Muscle of back (tissue), 10 donors: ENCODE results near the gene GAL3ST3. TPM values are rescaled to one million over a fixed set of nuclear protein-coding genes. Genes with fewer than 3 reads are reported as not detected.

ENCODE experiments used
- polyA plus RNA-seq, 10 donors: library from polyadenylated mRNA; unstranded; fragments of 120-200 nt; gene quantifications; one replicate each; pipeline ENCODE4 v1.2.1, GENCODE V29; 2013; ENCODE audit not compliant: insufficient read length in 10 of 10

Gene GAL3ST3
- polyA plus RNA-seq, 10 donors, result 0.22 to 1.1 (median 0.57) TPM

Other genes with a start within 250 kb of the GAL3ST3 start
- 1 to 10 TPM in 9 of 10 donors, under 1 TPM in 1; 0.64 to 2.3 (median 1.6) TPM for gene SNX32, start 215.2 kb downstream of the GAL3ST3 start, polyA plus RNA-seq
- gene CFL1, start 191.0 kb downstream of the GAL3ST3 start, polyA plus RNA-seq, result 100 to 1,000 TPM; 475 to 750 (median 627) TPM
- 10 to 100 TPM; 31.7 to 60.8 (median 41.9) TPM for gene MUS81, start 188.7 kb downstream of the GAL3ST3 start, polyA plus RNA-seq
- 100 to 1,000 TPM in 5 of 10 donors, 10 to 100 TPM in 5; 83.5 to 137 (median 101) TPM for gene EFEMP2, start 176.4 kb downstream of the GAL3ST3 start, polyA plus RNA-seq
- 1 to 10 TPM in 4 of 10 donors, under 1 TPM in 5, not detected in 1; 0.69 to 2.9 (median 0.98) TPM for gene CTSW, start 169.3 kb downstream of the GAL3ST3 start, polyA plus RNA-seq
- gene FIBP, start 160.7 kb downstream of the GAL3ST3 start, polyA plus RNA-seq, result 10 to 100 TPM; 57.3 to 68.8 (median 61.7) TPM
- 10 to 100 TPM in 8 of 10 donors, 1 to 10 TPM in 2; 9.2 to 24.8 (median 12.6) TPM for gene CCDC85B, start 158.5 kb downstream of the GAL3ST3 start, polyA plus RNA-seq
- under 1 TPM in 6 of 10 donors, not detected in 4; 0.22 to 0.64 (median 0.29) TPM for gene FOSL1, start 148.8 kb downstream of the GAL3ST3 start, polyA plus RNA-seq
- gene C11orf68, start 130.1 kb downstream of the GAL3ST3 start, polyA plus RNA-seq, result 10 to 100 TPM; 27.2 to 39.2 (median 32.0) TPM
- gene DRAP1, start 129.7 kb downstream of the GAL3ST3 start, polyA plus RNA-seq, result 100 to 1,000 TPM in 2 of 10 donors, 10 to 100 TPM in 8; 46.8 to 108 (median 66.1) TPM
- under 1 TPM in 2 of 10 donors, not detected in 8; 0.25 to 0.40 TPM for gene TSGA10IP, start 103.7 kb downstream of the GAL3ST3 start, polyA plus RNA-seq
- 10 to 100 TPM; 30.7 to 42.6 (median 36.7) TPM for gene SART1, start 87.4 kb downstream of the GAL3ST3 start, polyA plus RNA-seq
- gene EIF1AD, start 47.0 kb downstream of the GAL3ST3 start, polyA plus RNA-seq, result 10 to 100 TPM; 14.0 to 23.0 (median 18.6) TPM
- 100 to 1,000 TPM; 199 to 250 (median 215) TPM for gene BANF1, start 46.7 kb downstream of the GAL3ST3 start, polyA plus RNA-seq
- not detected for gene CST6, start 37.2 kb downstream of the GAL3ST3 start, polyA plus RNA-seq
- gene CATSPER1, start 22.7 kb downstream of the GAL3ST3 start, polyA plus RNA-seq, result under 1 TPM in 6 of 10 donors, not detected in 4; 0.10 to 0.26 (median 0.22) TPM
- gene SF3B2, start 3.2 kb upstream of the GAL3ST3 start, polyA plus RNA-seq, result 100 to 1,000 TPM; 119 to 163 (median 138) TPM
- 10 to 100 TPM; 29.6 to 34.8 (median 32.6) TPM for gene PACS1, start 21.1 kb upstream of the GAL3ST3 start, polyA plus RNA-seq
- 10 to 100 TPM; 14.6 to 17.3 (median 16.0) TPM for gene KLC2, start 208.5 kb upstream of the GAL3ST3 start, polyA plus RNA-seq
- 100 to 1,000 TPM in 1 of 10 donors, 10 to 100 TPM in 9; 74.8 to 101 (median 86.7) TPM for gene RAB1B, start 219.5 kb upstream of the GAL3ST3 start, polyA plus RNA-seq
- 1 to 10 TPM; 2.2 to 5.3 (median 3.9) TPM for gene CNIH2, start 229.0 kb upstream of the GAL3ST3 start, polyA plus RNA-seq
- 10 to 100 TPM; 33.5 to 59.4 (median 44.9) TPM for gene YIF1A, start 240.0 kb upstream of the GAL3ST3 start, polyA plus RNA-seq
- under 1 TPM in 1 of 10 donors, not detected in 9; 0.08 TPM for gene TMEM151A, start 242.7 kb upstream of the GAL3ST3 start, polyA plus RNA-seq